Kidney epithelial cell (primary cell): Measurements from ENCODE around the gene STMP1. TPM values are rescaled to one million over a fixed set of nuclear protein-coding genes. Genes with fewer than 3 reads are reported as not detected.

Experiments used
- DNase-seq: peaks from one replicate; pipeline ENCODE4 v3.0.0-alpha.2; 2010; ENCODE audit warnings: low read depth
- H3K27me3 ChIP-seq: 2 replicates; pipeline ENCODE4 v1.6.0; 2011; ENCODE audit warnings: low read length; ENCODE audit not compliant: control insufficient read depth, insufficient read depth
- H3K36me3 ChIP-seq: 2 replicates; pipeline ENCODE4 v1.5.1; 2011; ENCODE audit warnings: low read length; ENCODE audit not compliant: control insufficient read depth, insufficient read depth
- H3K4me3 ChIP-seq: 2 replicates; pipeline ENCODE4 v1.5.1; 2011; ENCODE audit warnings: low read depth, mild to moderate bottlenecking, control low read depth, low read length
- CTCF ChIP-seq: IDR thresholded peaks from 2 replicates; pipeline ENCODE4 v1.5.1; 2011; ENCODE audit warnings: mild to moderate bottlenecking, moderate library complexity, low read length, control low read depth, inconsistent platforms; ENCODE audit not compliant: insufficient read depth, poor library complexity, severe bottlenecking
- total RNA-seq: library from RNA; depleted of rRNA; stranded (reverse); fragments of >200 nt; gene quantifications from 2 replicates; pipeline ENCODE4 v1.2.3, GENCODE V29; 2015

STMP1 gene
- 17.2 and 20.2 TPM in 2 replicates for total RNA-seq

- H3K36me3 ChIP-seq = no peaks in the 10 kb centered on the region
- TF ChIP-seq CTCF = peak; percentile 59
- H3K4me3 ChIP-seq = peak within 1 kb of the TSS; percentile 97
- no peaks in the 10 kb centered on the region for H3K27me3 ChIP-seq
- DNase-seq = peak; percentile 75
These were observed at the start of gene STMP1 for GRCh38 chr7:135662373-135663114. STMP1 (plus strand) TSS chr7:135662514.

DNA sequence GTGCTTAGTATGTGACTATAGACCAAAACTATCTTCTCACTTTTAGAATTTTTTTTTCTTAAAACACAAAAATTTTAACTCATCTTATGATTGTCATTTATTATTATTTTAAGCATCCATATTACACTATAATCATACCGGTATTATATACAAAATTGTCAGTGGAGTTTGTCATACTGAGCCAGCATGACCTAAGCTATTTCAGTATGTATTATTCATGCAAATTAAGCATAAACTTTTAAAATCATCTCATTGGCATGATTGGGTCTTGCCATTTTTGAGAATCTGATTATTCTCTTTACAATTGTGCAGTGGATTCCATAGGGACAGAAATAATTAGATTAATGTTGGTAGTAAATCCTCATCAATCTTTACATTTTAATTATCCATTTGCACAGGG, 46.2 kb upstream of the STMP1 start:
- Histone ChIP-seq H3K4me3 (no peak overlapping the region), H3K27me3 (no peaks in the 10 kb centered on the region), H3K36me3 (no peaks in the 10 kb centered on the region)
- DNase-seq = no peak
- TF ChIP-seq CTCF = no peak

GRCh38 chr7:135617781-135618180, 44.5 kb upstream of the STMP1 start:
- Histone ChIP-seq H3K4me3 (no peak overlapping the region), H3K36me3 (no peaks in the 10 kb centered on the region), H3K27me3 (no peaks in the 10 kb centered on the region)
- DNase-seq = no peak
- no peak for TF ChIP-seq CTCF

DNA sequence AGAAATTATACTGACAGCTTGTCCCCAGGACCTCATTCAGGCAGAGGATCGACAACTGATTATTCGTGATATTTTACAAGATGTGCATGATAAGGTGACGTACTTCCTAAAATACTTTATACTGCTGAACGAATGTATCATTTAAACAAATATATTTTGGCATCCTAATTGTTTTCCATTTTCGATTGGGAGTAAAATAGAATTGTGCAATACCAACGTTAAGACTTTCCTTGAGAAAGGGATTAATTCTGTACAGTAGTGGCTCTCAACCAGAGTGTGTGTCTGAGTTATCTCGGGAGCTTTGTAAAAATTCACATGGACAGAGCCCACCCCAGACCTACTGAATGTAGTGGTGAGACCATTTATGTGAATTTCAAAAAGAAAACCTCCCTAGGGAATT, 43.8 kb upstream of the STMP1 start:
- H3K36me3 ChIP-seq = no peaks in the 10 kb centered on the region
- DNase-seq = no peak
- no peaks in the 10 kb centered on the region for H3K27me3 ChIP-seq
- H3K4me3 ChIP-seq = no peak overlapping the region
- TF ChIP-seq CTCF = no peak

DNA sequence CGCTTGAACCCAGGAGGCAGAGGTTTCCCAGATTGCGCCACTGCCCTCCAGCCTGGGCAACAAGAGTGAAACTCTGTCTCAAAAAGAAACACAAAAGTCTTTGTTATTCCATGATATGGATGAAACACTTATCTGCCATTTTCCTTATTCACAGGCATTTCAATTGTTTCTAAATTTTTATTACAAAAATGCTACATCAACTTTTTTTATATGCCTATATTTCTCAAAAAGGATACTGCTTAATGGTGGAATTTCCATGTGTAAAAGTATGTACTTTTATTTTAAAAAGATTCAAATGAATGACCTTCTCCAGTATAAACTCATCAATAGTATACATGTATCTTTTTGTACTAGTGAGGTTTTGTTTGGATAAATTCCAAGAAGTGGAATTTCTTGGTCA, 41.9 kb upstream of the STMP1 start:
- no peak for TF ChIP-seq CTCF
- Histone ChIP-seq H3K4me3 (no peak overlapping the region), H3K36me3 (no peaks in the 10 kb centered on the region), H3K27me3 (no peaks in the 10 kb centered on the region)
- no peak for DNase-seq
